ENCODE measurements around the gene ENO2.

The ENO2 gene

DNA sequence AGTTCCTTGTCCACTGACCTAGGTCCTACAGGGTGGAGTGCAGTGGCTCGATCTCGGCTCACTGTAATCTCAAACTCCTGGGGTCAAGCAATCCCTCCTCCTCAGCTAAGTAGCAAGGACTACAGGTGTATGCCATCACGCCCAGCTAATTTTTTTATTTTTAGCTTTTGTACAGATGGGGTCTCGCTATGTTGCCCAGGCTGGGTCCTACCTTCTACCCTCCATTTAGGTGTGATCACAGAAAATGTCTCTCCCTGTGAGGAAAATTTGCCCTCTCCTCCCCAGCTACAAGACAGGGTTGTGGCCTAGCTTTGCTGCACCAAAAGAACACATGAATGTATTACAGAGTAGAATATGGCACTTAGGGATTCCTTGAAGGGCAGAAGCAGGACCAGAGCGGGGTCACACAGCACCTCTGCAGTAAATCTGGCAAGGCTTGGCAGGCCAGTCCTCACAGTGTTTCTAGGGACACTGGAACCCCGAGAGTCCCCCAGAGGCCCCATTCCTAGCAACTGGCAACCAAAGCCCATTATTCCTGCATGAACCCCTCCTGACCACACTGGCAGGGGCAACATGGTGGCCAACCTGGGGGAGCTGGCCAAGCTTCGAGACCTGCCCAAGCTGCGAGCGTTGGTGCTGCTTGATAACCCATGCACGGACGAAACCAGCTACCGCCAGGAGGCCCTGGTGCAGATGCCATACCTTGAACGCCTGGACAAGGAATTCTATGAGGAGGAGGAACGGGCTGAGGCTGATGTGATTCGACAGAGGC, 2.0 kb upstream of the ENO2 start:
- no peak for DNase-seq
- no peak for ATAC-seq

DNA sequence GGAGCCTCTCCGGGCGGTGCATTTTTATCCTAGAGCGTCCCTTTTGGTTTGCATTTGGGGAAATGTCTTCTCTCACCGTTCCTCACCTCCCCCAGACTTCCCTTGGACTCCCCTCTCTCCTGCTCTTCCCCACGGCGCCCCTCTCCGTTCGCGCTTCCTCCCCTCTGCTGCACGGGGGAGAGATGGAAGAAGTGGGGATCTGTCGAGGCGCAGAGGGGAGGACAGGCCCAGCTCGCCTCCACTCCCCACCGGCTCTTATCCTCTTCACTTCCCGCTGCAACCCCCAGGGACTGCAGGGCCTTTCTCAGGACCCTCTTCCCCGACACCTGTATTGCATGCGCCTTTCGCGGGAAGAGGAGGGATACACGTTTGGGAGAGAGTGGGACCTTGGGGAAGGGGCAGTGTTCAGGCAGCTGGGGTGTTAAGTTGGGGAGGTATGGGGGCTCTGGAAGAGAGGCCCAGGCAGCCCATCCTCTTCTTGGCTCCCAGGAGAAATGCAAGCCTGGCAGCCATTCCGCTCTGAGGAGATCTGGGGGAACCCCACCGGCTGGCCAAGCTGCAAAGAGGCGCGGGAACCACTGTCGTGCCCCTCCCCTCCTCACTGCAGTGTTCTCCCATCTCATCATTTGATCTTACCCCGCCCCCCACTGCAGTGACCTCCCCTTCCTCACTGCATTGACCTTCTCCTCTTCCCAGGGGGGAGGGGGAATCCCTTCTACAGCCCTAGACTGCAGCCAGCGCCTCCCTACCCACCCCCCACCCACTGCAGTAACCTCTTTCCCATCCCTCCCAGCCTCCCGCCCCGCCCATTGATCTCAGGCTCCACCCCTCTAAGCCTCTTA, 788 bp downstream of the ENO2 start:
- DNase-seq (no peak), ATAC-seq (no peak)

DNA sequence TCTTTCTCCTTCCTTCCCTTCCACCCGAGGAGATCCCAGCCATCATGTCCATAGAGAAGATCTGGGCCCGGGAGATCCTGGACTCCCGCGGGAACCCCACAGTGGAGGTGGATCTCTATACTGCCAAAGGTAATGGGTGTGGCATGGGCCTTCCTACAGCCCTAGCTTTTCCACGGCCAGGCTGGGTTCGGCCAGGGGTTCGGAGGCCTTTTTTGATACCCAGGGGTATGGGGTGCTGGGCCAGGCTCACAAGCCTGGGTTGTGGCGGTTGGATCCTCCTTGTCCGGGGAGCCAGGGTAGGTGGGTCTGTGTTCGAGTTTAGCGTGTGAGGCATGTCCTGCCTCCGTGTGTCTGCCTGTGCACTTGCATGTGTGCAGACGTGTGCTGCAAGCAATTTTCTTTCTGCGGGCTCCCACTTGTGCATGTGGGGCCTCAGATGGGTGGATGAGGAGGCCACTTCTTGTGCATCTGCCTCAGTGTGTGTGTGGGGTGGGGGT, 1.5 kb downstream of the ENO2 start:
- ATAC-seq (no peak), DNase-seq (no peak)

DNA sequence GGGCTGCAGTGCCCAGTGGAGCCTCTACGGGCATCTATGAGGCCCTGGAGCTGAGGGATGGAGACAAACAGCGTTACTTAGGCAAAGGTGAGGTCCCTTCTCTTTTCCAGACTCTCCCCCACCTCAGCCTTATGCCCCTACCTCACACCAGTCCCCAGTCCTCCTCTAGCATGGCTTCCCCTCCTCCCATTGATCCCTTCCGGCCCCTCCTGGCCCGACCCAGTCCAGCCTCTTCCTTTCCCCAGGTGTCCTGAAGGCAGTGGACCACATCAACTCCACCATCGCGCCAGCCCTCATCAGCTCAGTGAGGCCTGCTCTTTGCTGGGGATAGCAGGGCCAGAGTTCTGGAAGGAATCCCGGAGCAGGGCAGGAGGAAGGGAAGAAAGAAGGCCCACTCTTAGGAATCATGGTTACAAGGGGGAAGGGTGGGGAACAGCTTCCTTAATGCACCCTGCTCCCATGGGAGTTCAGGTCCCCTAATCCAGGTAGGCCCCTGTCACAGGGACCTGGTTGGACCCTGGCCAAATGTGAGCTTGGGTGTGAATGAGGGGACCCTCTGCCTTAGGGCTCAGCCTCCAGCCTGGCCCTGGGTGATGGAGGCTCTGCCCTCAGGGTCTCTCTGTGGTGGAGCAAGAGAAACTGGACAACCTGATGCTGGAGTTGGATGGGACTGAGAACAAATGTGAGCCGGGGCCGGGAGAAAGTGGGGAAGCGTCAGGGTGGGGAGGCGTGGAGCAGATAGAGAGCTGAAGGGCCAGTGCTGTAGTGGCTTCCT, 2.2 kb downstream of the ENO2 start:
- no peak for ATAC-seq
- DNase-seq = no peak

DNA sequence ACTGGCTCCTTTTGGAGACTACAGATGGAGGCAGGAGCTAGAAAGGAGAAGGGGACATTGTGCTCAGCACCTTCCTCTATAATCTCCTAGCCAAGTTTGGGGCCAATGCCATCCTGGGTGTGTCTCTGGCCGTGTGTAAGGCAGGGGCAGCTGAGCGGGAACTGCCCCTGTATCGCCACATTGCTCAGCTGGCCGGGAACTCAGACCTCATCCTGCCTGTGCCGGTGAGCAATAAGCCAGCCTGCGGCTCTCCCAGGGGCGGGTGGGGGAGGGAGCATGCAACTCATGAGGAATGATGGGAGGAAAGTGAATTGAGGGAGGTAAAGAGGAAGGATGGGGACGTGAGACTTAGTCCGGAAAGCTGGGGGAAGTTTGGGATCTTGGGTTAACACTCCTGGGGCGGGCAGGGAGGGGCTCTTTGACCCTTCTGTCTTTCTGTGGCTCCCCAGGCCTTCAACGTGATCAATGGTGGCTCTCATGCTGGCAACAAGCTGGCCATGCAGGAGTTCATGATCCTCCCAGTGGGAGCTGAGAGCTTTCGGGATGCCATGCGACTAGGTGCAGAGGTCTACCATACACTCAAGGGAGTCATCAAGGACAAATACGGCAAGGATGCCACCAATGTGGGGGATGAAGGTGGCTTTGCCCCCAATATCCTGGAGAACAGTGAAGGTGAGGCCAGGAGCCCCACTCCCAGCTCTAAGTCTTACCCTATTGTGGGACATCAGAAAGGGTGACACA, 3.3 kb downstream of the ENO2 start:
- ATAC-seq = no peak
- DNase-seq = no peak

DNA sequence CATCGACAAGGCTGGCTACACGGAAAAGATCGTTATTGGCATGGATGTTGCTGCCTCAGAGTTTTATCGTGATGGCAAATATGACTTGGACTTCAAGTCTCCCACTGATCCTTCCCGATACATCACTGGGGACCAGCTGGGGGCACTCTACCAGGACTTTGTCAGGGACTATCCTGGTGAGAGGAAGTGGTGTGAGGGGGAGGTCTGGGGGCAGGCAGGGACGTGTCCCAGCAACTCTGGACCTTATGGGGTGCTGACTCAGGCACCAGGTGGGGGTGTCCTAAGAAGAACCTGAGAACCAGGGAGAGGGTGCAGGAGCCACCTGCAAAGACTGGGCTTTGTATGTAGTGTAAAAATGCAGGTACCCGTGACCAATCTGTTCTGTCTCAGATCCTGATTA, 5.2 kb downstream of the ENO2 start:
- ATAC-seq = no peak

DNA sequence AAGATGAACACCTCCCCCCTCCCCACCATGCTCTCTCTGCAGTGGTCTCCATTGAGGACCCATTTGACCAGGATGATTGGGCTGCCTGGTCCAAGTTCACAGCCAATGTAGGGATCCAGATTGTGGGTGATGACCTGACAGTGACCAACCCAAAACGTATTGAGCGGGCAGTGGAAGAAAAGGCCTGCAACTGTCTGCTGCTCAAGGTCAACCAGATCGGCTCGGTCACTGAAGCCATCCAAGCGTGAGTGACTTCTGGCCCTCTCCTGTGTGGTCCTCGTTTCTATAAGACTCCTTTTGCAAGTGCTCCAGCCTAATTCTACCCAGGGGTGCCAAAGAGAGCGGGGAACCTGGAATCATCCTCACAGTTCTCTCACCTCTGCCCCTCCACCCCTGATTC, 7.2 kb downstream of the ENO2 start:
- no peak for DNase-seq
- no peak for ATAC-seq

More for the DNA sequence above, 5.2 kb downstream of the ENO2 start:
- DNase-seq = no peak

DNA sequence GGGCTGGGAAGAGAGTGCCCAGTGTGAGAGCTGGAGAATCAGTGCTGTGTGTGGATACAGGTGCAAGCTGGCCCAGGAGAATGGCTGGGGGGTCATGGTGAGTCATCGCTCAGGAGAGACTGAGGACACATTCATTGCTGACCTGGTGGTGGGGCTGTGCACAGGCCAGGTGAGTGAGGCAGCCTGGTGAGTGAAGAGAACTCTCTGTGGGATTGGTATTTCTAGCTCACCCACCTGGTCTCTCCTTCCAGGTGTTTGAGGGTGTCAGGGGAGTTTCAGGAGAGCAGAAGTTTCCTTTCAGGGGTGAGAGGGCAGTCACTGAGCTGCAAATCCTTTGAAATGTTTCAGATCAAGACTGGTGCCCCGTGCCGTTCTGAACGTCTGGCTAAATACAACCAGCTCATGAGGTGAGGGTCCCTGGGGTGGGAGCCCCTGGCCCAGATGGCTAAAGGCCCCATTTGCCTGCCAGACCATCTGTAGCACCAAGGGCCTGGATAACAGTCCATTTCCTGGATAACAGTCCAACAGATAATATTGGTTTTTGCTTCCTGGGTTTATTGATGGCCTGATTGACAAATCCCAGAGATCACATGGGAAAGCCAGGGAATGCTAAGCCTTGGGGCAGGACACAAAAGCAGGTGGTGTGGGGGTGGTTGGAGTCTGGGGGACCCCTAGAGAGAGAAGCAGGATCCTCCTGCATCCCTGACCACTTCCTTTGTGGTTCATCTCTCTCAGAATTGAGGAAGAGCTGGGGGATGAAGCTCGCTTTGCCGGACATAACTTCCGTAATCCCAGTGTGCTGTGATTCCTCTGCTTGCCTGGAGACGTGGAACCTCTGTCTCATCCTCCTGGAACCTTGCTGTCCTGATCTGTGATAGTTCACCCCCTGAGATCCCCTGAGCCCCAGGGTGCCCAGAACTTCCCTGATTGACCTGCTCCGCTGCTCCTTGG, 7.9 kb downstream of the ENO2 start:
- DNase-seq = no peak
- no peak for ATAC-seq

DNA sequence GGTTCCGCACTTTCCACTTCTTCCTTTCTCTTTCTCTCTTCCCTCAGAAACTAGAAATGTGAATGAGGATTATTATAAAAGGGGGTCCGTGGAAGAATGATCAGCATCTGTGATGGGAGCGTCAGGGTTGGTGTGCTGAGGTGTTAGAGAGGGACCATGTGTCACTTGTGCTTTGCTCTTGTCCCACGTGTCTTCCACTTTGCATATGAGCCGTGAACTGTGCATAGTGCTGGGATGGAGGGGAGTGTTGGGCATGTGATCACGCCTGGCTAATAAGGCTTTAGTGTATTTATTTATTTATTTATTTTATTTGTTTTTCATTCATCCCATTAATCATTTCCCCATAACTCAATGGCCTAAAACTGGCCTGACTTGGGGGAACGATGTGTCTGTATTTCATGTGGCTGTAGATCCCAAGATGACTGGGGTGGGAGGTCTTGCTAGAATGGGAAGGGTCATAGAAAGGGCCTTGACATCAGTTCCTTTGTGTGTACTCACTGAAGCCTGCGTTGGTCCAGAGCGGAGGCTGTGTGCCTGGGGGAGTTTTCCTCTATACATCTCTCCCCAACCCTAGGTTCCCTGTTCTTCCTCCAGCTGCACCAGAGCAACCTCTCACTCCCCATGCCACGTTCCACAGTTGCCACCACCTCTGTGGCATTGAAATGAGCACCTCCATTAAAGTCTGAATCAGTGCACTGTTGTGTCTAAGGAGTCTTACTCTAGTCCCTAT, 8.8 kb downstream of the ENO2 start:
- ATAC-seq (no peak), DNase-seq (no peak)

DNA sequence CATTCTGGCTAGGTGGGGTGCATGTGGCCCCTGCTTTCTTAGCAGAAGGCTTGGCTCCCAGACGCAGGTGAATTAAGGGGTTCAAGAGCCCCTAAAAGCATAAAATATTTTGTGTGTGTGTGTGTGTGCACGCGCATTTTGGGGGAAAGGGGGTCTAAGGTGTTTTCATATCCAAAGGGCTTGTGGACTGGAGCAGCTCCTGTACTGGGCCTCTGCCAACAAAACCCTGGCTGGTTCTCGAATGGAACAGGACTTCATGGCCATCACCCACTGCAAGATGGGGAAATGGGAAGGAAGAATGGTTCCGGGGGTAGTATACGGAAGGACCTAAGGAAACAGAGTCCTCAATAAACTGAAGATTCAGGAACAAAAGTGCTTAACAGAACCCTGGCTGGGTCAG, 9.5 kb downstream of the ENO2 start:
- DNase-seq (no peak), ATAC-seq (no peak)

DNA sequence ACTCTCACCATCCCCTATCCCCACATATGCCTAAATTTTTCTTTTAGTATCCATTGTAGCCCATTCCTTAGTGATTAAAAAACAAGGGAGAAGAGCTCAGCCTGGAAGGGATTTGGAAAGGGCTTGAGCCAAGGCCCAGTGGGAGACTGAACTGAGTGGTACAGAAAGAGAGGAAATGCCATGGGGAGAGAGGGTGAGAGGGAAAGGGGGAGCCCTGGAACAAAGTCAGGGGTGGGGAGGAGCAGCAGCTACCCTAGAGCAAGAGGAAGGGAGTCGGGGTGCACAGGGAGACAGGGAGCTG, 10.8 kb downstream of the ENO2 start:
- DNase-seq (no peak), ATAC-seq (no peak)

DNA sequence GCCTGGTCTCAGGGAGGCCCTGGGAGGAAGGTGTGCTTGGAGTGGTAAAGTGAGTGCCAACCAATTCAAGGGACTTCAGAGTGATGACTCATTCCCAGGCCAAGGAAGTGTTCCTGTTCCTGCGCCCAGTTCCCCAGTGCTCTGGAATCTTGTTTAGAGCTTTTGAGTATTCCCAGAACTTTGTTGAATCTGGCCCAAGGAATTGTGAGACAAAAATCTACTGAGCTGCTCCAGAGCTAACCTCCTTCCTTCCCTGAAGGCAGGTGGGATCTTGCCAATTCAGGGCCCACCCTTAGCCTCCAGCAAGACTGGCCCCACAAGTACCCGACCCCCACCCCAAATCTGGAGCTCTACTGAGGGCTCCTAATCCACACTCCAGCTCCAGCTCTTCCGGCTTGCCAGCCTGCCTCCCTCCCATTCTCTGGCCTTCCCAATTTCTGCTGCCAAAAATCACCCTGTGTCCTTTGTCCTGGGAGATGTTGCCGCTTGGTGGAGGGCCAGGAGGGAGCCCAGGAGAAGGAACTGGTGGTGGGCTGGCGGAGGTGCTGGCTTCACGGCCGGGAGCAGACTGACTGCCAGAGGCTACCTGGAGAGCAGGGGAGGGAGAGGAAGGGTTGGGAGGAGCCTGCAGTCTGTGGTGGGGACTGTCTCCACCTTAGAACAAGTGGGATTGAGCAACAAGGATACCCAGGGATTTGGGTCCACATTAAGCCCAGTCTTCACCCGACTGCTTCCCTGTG, 11.3 kb downstream of the ENO2 start:
- ATAC-seq = no peak
- DNase-seq = no peak

DNA sequence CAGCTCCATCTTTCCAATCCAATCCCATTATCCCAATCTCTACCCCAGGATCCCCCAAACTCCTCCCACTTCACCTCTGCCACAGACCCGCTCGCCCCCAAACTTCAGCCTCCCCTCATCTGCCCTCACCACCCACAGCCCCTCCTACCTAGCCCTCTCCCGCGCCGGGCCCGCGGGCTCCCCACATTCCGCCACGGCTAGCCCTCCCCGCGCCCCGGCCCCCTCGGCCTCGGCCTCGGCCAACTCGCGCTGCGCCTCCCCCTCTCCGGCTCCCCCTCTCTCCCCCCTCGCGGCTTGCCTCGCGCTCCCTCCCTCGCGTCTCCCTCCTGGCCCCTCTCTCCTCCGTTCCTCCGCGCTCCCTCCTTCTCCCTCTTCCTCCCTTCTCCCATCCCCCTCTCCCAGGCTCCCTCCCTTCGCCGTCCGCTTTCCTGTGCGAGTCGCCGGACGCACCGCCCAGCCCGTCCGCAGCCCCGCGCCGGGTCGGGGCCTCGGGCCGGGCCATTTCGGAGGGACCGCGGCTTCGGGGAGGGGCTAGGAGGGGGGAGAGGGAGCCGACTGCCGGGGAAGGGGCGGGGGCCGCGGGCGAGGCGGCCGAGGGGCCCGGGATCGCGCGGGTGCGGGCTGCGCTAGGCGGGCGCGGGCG, 13.1 kb downstream of the ENO2 start, which contains the start of gene ATN1:
TSS of gene ATN1 (plus strand) at position 581 of the 643 bp plus-strand sequence. CDS start 6,043 bp downstream, outside the sequence.
- peak; percentile 24 for ATAC-seq
- peak; percentile 62 for DNase-seq

DNA sequence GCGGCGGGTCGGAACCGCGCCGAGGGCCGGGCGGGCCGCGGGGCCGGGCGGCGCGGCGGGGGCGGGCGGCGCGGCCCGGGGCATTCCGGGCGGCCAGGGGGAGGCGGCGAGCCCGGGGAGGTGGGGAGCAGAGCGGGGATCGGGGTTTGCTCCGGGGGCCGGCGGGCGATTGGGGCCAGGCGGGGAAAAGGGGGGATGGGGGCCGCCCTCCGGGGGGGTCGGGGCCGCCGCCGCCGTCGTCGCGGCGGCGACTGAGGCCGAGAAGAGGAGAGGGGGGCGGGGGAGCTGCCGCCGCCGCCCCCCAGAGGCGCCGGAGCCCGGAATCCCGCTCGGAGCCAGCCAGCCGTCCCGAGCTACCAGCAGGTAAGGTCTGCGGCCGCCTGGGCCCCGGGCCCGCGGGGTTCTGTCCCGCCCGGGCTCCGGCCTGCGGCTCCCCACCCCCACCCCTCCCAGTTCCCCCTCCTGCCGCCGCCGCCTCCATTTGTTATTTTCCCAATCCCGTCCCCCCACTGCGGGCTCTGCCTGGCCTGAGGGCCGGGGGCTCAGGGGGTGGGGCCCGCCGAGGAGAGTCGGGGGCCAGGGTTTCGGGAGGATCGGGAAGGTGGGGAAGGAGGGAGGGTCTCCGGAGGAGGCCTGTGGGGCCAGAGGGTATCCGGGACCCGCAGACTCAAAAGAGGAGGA, 13.8 kb downstream of the ENO2 start:
- DNase-seq (no peak), ATAC-seq (peak; percentile 7)

DNA sequence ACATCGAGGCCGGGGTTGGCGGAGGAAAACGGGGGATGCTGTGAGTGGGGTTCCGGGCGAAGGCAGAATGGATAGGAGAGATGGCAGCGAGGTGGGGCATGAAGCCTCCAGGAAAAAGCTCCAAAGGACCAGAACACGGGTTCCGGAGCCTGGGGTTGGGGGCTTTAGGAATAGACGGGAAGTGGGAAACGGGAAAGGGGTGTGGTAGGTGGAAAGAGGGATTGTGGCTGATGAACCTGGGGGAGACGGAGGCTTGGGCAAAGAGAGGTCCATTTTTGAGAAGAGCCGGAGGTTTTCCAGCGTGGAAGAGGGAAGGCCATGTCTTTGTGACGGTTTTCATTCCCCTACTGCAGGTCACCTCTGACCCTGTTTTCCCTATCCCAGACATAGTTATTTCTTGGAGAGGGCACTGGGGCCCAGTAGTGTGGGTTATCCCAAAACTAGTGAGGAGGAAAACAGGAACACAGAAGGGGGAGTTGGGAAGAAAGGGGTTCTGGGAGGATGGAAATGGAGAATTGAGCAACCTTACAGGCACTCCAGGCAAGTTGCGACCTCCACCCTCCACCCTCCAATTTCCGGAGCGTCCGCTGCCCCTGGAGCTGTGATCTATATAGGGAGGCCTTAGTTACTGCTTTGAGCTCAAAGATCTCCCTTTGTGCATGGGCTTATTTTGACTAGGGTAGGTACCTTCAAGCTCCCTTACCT, 14.5 kb downstream of the ENO2 start:
- ATAC-seq = no peak
- no peak for DNase-seq

DNA sequence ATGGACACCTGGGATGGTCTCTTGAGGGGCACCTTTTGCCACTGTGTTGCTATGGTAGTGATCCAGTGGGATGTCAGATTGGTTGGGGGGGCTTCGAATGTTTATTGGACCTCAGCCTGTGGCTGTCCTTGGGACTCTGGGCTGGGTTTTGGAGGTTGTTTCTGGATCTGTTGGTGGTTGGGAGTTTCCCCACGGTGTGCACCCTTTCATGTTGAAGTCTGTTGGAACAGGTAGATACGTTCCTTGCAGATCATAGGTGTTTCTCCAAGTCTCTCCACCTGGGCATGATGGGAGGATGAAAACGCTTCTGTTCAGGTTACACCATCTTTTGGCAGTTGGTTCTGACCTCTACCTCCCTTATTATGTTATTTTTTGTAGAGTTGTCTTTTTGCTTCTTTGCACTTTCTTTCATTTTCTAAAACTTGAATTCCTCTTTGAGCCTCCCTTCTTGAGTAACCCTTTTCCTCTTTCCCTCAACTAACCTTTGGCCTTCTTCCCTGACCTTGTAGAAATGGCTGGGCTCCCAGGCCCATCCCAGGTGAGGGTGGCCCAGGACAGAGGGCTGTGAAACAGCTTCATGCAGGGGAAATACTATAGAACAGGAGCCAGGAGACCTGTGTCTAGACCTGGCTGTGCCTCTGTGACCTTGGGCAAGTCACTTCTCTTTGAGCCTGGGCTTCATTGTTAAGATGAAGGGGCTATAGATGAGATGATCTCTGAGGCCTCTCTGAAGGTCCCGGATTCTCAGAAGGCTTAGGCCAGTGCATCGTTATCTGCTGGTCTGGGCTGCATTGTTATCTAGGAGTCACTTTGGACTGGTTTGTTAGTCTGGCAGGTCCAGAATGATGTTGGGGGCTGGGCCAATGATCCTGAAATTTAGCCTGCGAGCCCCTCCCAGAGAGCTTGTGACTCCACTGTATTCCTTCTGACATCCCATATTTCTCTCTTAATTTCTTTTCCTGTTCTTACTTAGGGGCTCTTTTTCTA, 15.4 kb downstream of the ENO2 start:
- ATAC-seq = no peak
- no peak for DNase-seq
